Endothelial cell (in vitro differentiated cells): ENCODE data around the gene DESI1. TPM values are rescaled to one million over a fixed set of nuclear protein-coding genes. Genes with fewer than 3 reads are reported as not detected.
"Not testable (repeated sequence)": the region's sequence is repeated elsewhere in the genome, so short reads cannot be mapped to it uniquely, and the experiment has no call there.

Experiments
- DNase-seq: peaks from one replicate; pipeline ENCODE4 v3.0.0; 2021; ENCODE audit warnings: low spot score
- H3K27ac Mint-ChIP-seq: one replicate; pipeline ENCODE4 v1.8.0; 2021; ENCODE audit warnings: mixed read lengths, inconsistent platforms; ENCODE audit not compliant: unreplicated experiment
- H3K27me3 Mint-ChIP-seq: one replicate; pipeline ENCODE4 v1.8.0; 2021; ENCODE audit warnings: mild to moderate bottlenecking, moderate library complexity, mixed read lengths, inconsistent platforms; ENCODE audit not compliant: unreplicated experiment
- H3K36me3 Mint-ChIP-seq: one replicate; pipeline ENCODE4 v1.8.0; 2021; ENCODE audit warnings: mild to moderate bottlenecking, low read depth, mixed read lengths, inconsistent platforms; ENCODE audit not compliant: unreplicated experiment
- H3K4me1 Mint-ChIP-seq: one replicate; pipeline ENCODE4 v1.8.0; 2021; ENCODE audit warnings: mild to moderate bottlenecking, mixed read lengths, inconsistent platforms; ENCODE audit not compliant: unreplicated experiment
- H3K4me3 Mint-ChIP-seq: one replicate; pipeline ENCODE4 v1.8.0; 2021; ENCODE audit warnings: mild to moderate bottlenecking, mixed read lengths, inconsistent platforms; ENCODE audit not compliant: unreplicated experiment
- H3K9me3 Mint-ChIP-seq: one replicate; pipeline ENCODE4 v1.8.0; 2021; ENCODE audit warnings: mixed read lengths, inconsistent platforms; ENCODE audit not compliant: unreplicated experiment
- total RNA-seq: library from RNA; stranded (reverse); fragmentation: NEBNext Ultra II Directional; extraction: Animal tissue kit (Norgen Biotek cat#: 25700); gene quantifications from one replicate; pipeline ENCODE4 v1.2.1, GENCODE V29; 2021; ENCODE audit not compliant: unreplicated experiment
- TF ChIP-seq, protein P1 (sequence below): fragments of 200-600 bp; sonication (generic); IDR thresholded peaks from one replicate; pipeline ENCODE4 v1.5.0; 2021; ENCODE audit warnings: antibody characterized with exemption; ENCODE audit not compliant: unreplicated experiment

The DESI1 gene
- total RNA-seq, 1 donor from 2014 or later: 23.2 TPM

DNA sequence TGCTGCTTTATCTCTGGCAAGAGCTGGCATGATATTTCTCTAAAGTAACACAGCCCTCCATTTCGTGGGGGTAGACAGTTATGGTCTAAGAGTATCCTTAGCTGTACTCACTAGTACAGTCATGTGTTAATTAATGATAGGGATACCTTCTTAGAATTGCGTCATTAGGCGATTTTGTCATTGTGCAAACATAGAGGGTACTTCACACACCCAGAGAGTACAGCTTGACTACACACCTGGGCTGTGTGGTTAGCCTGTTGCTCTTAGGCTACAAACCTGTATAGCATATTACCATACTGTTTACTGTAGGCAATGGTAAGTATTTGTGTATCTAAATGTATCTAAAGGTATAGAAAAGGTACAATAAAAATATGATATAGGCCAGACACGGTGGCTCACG is 17.3 kb upstream of the DESI1 start:
- Mint-ChIP-seq H3K36me3 (peaks cover 37% of the 10 kb centered on the region), H3K27me3 (no peaks in the 10 kb centered on the region), H3K4me1 (no peaks in the 10 kb centered on the region)

DNA sequence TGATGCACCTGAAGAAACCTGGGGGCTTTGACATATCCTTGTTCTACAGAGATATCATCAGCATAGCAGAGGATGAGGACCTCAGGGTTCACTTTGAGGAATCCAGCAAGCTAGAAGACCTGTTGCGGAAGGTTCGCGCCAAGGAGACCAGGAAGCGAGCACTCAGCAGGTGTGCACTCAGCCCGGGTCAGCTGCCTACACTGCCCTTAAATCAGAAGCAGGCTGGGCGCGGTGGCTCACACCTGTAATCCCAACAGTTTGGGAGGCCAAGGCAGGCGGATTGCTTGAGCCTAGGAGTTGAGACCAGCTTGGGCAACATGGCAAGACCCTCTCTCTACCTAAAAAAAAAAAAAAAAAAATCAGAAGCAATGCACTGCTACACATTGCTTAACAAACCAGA is 16.8 kb upstream of the DESI1 start:
- H3K27ac Mint-ChIP-seq, H3K27me3 Mint-ChIP-seq, H3K4me1 Mint-ChIP-seq, H3K9me3 Mint-ChIP-seq, DNase-seq, H3K4me3 Mint-ChIP-seq: not testable (repeated sequence)
- H3K36me3 Mint-ChIP-seq: peaks cover 33% of the 10 kb centered on the region

More for the DNA sequence above, 17.3 kb upstream of the DESI1 start:
- Mint-ChIP-seq H3K4me3 (no peak overlapping the region), H3K27ac (no peak overlapping the region), H3K9me3 (no peaks in the 10 kb centered on the region)
- TF ChIP-seq, protein P1, sequence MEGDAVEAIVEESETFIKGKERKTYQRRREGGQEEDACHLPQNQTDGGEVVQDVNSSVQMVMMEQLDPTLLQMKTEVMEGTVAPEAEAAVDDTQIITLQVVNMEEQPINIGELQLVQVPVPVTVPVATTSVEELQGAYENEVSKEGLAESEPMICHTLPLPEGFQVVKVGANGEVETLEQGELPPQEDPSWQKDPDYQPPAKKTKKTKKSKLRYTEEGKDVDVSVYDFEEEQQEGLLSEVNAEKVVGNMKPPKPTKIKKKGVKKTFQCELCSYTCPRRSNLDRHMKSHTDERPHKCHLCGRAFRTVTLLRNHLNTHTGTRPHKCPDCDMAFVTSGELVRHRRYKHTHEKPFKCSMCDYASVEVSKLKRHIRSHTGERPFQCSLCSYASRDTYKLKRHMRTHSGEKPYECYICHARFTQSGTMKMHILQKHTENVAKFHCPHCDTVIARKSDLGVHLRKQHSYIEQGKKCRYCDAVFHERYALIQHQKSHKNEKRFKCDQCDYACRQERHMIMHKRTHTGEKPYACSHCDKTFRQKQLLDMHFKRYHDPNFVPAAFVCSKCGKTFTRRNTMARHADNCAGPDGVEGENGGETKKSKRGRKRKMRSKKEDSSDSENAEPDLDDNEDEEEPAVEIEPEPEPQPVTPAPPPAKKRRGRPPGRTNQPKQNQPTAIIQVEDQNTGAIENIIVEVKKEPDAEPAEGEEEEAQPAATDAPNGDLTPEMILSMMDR: no peak
- no peak for DNase-seq

DNA sequence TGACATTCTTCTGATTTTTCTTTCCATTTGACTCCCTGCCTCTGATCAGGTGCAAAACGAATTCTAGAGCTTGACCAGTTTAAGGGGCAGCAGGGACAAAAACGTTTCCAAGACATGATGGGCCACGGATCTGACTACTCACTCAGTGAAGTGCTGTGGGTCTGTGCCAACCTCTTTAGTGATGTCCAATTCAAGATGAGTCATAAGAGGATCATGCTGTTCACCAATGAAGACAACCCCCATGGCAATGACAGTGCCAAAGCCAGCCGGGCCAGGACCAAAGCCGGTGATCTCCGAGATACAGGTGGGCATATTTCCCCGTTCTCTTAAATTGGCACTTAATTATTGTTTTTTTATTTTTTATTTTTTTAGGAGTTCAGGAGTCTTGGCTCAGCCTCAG is 15.6 kb upstream of the DESI1 start:
- no peaks in the 10 kb centered on the region for H3K27me3 Mint-ChIP-seq
- H3K4me1 Mint-ChIP-seq: no peaks in the 10 kb centered on the region
- no peaks in the 10 kb centered on the region for H3K9me3 Mint-ChIP-seq
- peaks cover 26% of the 10 kb centered on the region for H3K36me3 Mint-ChIP-seq
- H3K4me3 Mint-ChIP-seq: no peak overlapping the region
- TF ChIP-seq, protein P1: no peak
- DNase-seq: no peak
- no peak overlapping the region for H3K27ac Mint-ChIP-seq

DNA sequence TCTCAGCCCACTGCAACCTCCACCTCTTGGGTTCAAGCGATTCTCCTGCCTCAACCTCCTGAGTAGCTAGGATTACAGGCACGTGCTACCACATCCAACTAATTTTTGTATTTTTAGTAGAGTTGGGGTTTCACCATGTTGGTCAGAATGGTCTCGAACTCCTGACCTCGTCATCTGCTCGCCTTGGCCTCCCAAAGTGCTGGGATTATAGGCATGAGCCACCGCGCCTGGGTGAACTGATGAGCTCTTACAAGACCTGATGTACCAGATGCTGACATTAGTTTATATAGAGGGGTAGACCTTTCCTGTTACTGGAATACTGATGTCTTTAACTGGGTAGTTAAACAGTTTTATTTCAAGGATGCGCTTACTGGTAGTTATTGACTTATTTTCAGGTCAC is 13.8 kb upstream of the DESI1 start:
- not testable (repeated sequence) for DNase-seq, H3K27ac Mint-ChIP-seq, H3K4me3 Mint-ChIP-seq, H3K27me3 Mint-ChIP-seq, H3K4me1 Mint-ChIP-seq, H3K9me3 Mint-ChIP-seq
- H3K36me3 Mint-ChIP-seq: peaks cover 31% of the 10 kb centered on the region

DNA sequence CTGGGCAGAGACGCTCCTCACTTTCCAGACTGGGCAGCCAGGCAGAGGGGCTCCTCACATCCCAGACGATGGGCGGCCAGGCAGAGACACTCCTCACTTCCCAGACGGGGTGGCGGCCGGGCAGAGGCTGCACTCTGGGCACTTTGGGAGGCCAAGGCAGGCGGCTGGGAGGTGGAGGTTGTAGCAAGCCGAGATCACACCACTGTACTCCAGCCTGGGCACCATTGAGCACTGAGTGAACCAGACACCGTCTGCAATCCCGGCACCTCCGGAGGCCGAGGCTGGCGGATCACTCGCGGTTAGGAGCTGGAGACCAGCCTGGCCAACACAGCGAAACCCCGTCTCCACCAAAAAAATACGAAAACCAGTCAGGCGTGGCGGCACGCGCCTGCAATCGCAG is 10.8 kb upstream of the DESI1 start:
- H3K27me3 Mint-ChIP-seq, H3K27ac Mint-ChIP-seq, DNase-seq, H3K4me1 Mint-ChIP-seq, H3K4me3 Mint-ChIP-seq, H3K9me3 Mint-ChIP-seq: not testable (repeated sequence)
- peaks cover 51% of the 10 kb centered on the region for H3K36me3 Mint-ChIP-seq

DNA sequence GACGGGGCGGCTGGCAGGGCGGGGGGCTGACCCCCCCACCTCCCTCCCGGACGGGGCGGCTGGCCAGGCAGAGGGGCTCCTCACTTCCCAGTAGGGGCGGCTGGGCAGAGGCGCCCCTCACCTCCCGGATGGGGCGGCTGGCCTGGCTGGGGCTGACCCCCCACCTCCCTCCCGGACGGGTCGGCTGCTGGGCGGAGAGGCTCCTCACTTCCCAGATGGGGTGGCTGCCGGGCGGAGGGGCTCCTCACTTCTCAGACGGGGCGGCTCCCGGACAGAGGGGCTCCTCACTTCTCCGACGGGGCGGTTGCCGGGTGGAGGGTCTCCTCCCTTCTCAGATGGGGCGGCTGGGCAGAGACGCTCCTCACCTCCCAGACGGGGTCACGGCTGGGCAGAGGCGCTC is 10.3 kb upstream of the DESI1 start:
- not testable (repeated sequence) for H3K27me3 Mint-ChIP-seq, H3K4me1 Mint-ChIP-seq, H3K27ac Mint-ChIP-seq, H3K9me3 Mint-ChIP-seq, H3K4me3 Mint-ChIP-seq, DNase-seq
- H3K36me3 Mint-ChIP-seq: peaks cover 51% of the 10 kb centered on the region

DNA sequence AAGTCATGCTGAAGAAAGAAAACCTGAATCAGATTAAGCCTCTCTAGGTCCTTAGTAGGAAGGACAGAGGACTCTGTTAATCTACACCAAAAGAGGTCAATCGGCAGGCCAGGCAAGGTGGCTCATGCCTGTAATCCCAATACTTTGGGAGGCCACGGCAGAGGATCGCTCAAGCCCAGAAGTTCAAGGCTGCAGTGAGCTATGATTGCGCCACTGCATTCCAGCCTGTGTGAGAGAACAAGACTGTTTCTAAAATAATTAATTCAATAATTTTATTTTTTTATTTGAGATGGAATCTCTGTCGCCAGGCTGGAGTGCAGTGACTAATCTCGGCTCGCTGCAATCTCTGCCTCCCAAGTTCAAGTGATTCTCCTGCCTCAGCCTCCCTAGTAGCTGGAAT is 4.7 kb upstream of the DESI1 start:
- no peak overlapping the region for H3K4me3 Mint-ChIP-seq
- TF ChIP-seq, protein P1: no peak
- H3K27me3 Mint-ChIP-seq: no peaks in the 10 kb centered on the region
- DNase-seq: no peak
- no peaks in the 10 kb centered on the region for H3K9me3 Mint-ChIP-seq
- H3K4me1 Mint-ChIP-seq: peaks cover 10% of the 10 kb centered on the region
- H3K27ac Mint-ChIP-seq: no peak overlapping the region
- peaks cover 31% of the 10 kb centered on the region for H3K36me3 Mint-ChIP-seq
